PC-3 (cell line): ENCODE measurements around the gene PCDHGA8.

Experiments used
- EZH2 ChIP-seq: fragments of 300-600 bp; sonication (generic); IDR thresholded peaks from one replicate; pipeline ENCODE4 v1.6.1; 2017; ENCODE audit warnings: antibody characterized with exemption, mild to moderate bottlenecking, low read length; ENCODE audit not compliant: unreplicated experiment
- EZH2phosphoT487 ChIP-seq: fragments of 300-600 bp; sonication (generic); IDR thresholded peaks from 2 replicates; pipeline ENCODE4 v1.6.1; 2018; ENCODE audit warnings: mild to moderate bottlenecking, antibody characterized with exemption, low read length, borderline replicate concordance
- TF ChIP-seq, protein P1 (sequence below): fragments of 300-600 bp; sonication (generic); conservative IDR thresholded peaks from 2 replicates; pipeline ENCODE4 v1.5.1; 2017; ENCODE audit warnings: antibody characterized with exemption, low read depth, mild to moderate bottlenecking, low read length

- TF ChIP-seq, protein P1, sequence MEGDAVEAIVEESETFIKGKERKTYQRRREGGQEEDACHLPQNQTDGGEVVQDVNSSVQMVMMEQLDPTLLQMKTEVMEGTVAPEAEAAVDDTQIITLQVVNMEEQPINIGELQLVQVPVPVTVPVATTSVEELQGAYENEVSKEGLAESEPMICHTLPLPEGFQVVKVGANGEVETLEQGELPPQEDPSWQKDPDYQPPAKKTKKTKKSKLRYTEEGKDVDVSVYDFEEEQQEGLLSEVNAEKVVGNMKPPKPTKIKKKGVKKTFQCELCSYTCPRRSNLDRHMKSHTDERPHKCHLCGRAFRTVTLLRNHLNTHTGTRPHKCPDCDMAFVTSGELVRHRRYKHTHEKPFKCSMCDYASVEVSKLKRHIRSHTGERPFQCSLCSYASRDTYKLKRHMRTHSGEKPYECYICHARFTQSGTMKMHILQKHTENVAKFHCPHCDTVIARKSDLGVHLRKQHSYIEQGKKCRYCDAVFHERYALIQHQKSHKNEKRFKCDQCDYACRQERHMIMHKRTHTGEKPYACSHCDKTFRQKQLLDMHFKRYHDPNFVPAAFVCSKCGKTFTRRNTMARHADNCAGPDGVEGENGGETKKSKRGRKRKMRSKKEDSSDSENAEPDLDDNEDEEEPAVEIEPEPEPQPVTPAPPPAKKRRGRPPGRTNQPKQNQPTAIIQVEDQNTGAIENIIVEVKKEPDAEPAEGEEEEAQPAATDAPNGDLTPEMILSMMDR = no peak
- no peak for TF ChIP-seq EZH2
- no peak for TF ChIP-seq EZH2phosphoT487
These were observed 47.1 kb upstream of the PCDHGA8 start for GRCh38 chr5:141345327-141345726.
